GM06990 (cell line): Measurements from ENCODE around the gene TUBA4A.

ENCODE experiments used
- DNase-seq: peaks from one replicate; pipeline ENCODE4 v3.0.0-alpha.2; 2011; ENCODE audit not compliant: insufficient read length; ENCODE audit errors: extremely low read depth
- H3K27me3 ChIP-seq: replicated peaks from 2 replicates; pipeline ENCODE4 v1.6.0; 2011; ENCODE audit warnings: low read length; ENCODE audit not compliant: control insufficient read depth, insufficient read depth
- H3K36me3 ChIP-seq: 2 replicates; pipeline ENCODE4 v1.5.1; 2011; ENCODE audit warnings: low read length; ENCODE audit not compliant: control insufficient read depth, insufficient read depth
- H3K4me3 ChIP-seq: replicated peaks from 2 replicates; pipeline ENCODE4 v1.5.1; 2011; ENCODE audit warnings: low read depth, mild to moderate bottlenecking, control low read depth, low read length
- CTCF ChIP-seq: IDR thresholded peaks from 2 replicates; pipeline ENCODE4 v1.5.1; 2011; ENCODE audit warnings: low read length, control low read depth, mild to moderate bottlenecking, inconsistent platforms; ENCODE audit not compliant: insufficient read depth, poor library complexity, severe bottlenecking

The TUBA4A gene

GRCh38 chr2:219279916-219280516 lies 26.3 kb upstream of the TUBA4A start:
- TF ChIP-seq CTCF: no peak
- Histone ChIP-seq H3K36me3 (peaks cover 17% of the 10 kb centered on the region), H3K27me3 (no peaks in the 10 kb centered on the region), H3K4me3 (peak overlapping the region; percentile 64)
- no peak for DNase-seq

GRCh38 chr2:219279151-219279915 lies 25.6 kb upstream of the TUBA4A start, which contains the start of gene DNAJB2:
Gene DNAJB2, plus strand, starts transcription at chr2:219279366. Its CDS starts 468 bp downstream, at chr2:219279834.
- H3K36me3 ChIP-seq: peaks cover 14% of the 10 kb centered on the region
- peak; percentile 29 for TF ChIP-seq CTCF
- H3K4me3 ChIP-seq: peak within 1 kb of the TSS; percentile 64
- H3K27me3 ChIP-seq: no peaks in the 10 kb centered on the region
- DNase-seq: peak; percentile 98

GRCh38 chr2:219278655-219279150 lies 25.0 kb upstream of the TUBA4A start:
- H3K27me3 ChIP-seq: no peaks in the 10 kb centered on the region
- no peak for DNase-seq
- H3K4me3 ChIP-seq: peak overlapping the region; percentile 39
- peaks cover 13% of the 10 kb centered on the region for H3K36me3 ChIP-seq
- no peak for TF ChIP-seq CTCF

- Histone ChIP-seq H3K36me3 (peaks cover 12% of the 10 kb centered on the region), H3K4me3 (peak overlapping the region; percentile 62), H3K27me3 (no peaks in the 10 kb centered on the region)
- peak; percentile 77 for DNase-seq
- TF ChIP-seq CTCF: peak; percentile 98
Observed at GRCh38 chr2:219277703-219278654, 24.3 kb upstream of the TUBA4A start.

DNA sequence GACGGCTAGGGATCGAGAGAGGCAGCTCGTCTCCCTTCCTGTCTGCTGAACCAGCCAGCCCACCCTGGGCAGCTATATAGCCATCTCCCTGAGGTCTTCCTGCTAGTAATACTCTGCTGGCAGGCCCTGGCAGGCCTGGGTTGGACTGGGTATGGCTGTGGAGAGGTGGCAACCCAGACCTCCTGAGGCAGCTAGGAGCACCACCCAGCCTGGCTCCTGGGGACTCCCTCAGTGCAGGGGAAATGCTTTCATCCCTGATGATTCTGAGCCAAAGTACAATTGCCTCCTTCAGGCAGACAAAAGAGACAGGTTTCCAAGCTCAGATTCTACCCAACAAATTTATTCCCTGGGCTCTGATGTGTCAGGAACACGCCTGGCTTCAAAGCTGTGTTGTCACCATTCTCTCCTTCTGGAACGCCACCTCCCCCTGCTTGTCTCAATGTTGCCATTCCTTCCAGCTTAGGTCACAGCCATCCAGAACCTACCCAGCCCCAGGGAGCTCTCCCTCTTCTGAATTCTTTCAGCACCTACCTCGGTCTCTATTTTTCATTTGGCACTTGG lies 20.7 kb upstream of the TUBA4A start:
- Histone ChIP-seq H3K36me3 (no peaks in the 10 kb centered on the region), H3K4me3 (no peak overlapping the region), H3K27me3 (no peaks in the 10 kb centered on the region)
- no peak for DNase-seq
- TF ChIP-seq CTCF: no peak
